Measurements from ENCODE around the gene EPHA6. TPM values are rescaled to one million over a fixed set of nuclear protein-coding genes. Genes with fewer than 3 reads are reported as not detected.

The EPHA6 gene
- total and polyA plus RNA-seq, 10 of the 15 experiments (the other 5 are each of a cell fraction or from before 2014, with no cell fraction given), result not detected

DNA sequence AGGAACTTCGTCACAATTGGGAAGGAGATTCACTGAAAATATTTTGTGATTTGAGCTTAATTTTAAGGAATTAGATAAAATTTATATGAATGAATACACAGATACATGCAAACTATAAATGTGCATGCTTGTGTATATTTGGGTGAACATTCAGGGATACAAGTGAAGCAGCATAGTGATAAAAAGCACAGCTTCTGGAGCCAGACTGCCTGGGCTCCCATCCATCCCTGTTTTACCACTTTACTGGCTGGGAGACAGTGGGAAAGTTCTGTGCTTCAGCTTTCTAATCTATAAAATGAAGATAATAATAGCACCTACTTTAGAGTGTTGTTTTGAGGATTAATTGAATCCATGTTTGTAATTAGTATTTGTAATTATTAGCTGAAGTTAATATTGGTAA, 8.1 kb upstream of the EPHA6 start:
- Histone ChIP-seq H3K36me3 (ENCODE audit: control insufficient read depth in 2 of 2, insufficient read depth in 2 of 2, low read length in 1 of 2) (no peaks in the 10 kb centered on the region), H3K4me1 (ENCODE audit: control insufficient read depth, insufficient read depth, low read length) (no peaks in the 10 kb centered on the region), H3K27ac (ENCODE audit: control insufficient read depth, insufficient read depth) (no peak overlapping the region), H3K79me2 (ENCODE audit: control insufficient read depth, insufficient read depth, low read length) (no peaks in the 10 kb centered on the region), H3K4me3 (no peak overlapping the region), H3K9me3 (replicated peaks; ENCODE audit: control insufficient read depth, insufficient read depth, low read length) (no peaks in the 10 kb centered on the region), H3K9ac (ENCODE audit: control insufficient read depth, insufficient read depth, low read length) (no peak overlapping the region), H4K20me1 (ENCODE audit: control insufficient read depth, insufficient read depth) (no peaks in the 10 kb centered on the region), H3K27me3 (replicated peaks in 1 of 2; ENCODE audit: control insufficient read depth in 2 of 2, insufficient read depth in 2 of 2, low read length in 1 of 2) (no peaks in the 10 kb centered on the region), H2AFZ (ENCODE audit: control insufficient read depth, low read depth, low read length) (no peak overlapping the region), H3K4me2 (ENCODE audit: control insufficient read depth, insufficient read depth) (no peak overlapping the region)
- TF ChIP-seq YBX1 (IDR thresholded peaks at IDR 0.05) (no peak), PML (IDR thresholded peaks at IDR 0.05; ENCODE audit: low read length) (no peak), SMARCA5 (IDR thresholded peaks at IDR 0.05) (no peak), RELA (IDR thresholded peaks at IDR 0.05; ENCODE audit: borderline replicate concordance, partially characterized antibody) (no peak), KDM1A (IDR thresholded peaks at IDR 0.05; ENCODE audit: borderline replicate concordance) (no peak), RELB (IDR thresholded peaks at IDR 0.05; ENCODE audit: low read depth) (no peak), TARDBP (IDR thresholded peaks at IDR 0.05; ENCODE audit: borderline replicate concordance) (no peak), RUNX3 (IDR thresholded peaks at IDR 0.05; ENCODE audit: low read length) (no peak), NR2C1 (IDR thresholded peaks at IDR 0.05) (no peak), CTCF (IDR thresholded peaks at IDR 0.05 in 2 of 3, conservative IDR thresholded peaks at IDR 0.05 in 1 of 3; ENCODE audit: control insufficient read depth in 2 of 3, extremely low read depth in 1 of 3, insufficient read depth in 1 of 3, low read depth in 3 of 3, low read length in 3 of 3) (no peak), ZNF24 (IDR thresholded peaks at IDR 0.05) (no peak), ESRRA (IDR thresholded peaks at IDR 0.05; ENCODE audit: low read length) (no peak), MYC (IDR thresholded peaks at IDR 0.05; ENCODE audit: insufficient read depth, insufficient read length, insufficient replicate concordance, low read length, severe bottlenecking) (no peak)
- TF ChIP-seq, protein P1, sequence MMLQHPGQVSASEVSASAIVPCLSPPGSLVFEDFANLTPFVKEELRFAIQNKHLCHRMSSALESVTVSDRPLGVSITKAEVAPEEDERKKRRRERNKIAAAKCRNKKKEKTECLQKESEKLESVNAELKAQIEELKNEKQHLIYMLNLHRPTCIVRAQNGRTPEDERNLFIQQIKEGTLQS (IDR thresholded peaks at IDR 0.05; ENCODE audit: borderline replicate concordance, extremely low read depth, low read depth, low read length), result no peak
- TF ChIP-seq, protein P2, sequence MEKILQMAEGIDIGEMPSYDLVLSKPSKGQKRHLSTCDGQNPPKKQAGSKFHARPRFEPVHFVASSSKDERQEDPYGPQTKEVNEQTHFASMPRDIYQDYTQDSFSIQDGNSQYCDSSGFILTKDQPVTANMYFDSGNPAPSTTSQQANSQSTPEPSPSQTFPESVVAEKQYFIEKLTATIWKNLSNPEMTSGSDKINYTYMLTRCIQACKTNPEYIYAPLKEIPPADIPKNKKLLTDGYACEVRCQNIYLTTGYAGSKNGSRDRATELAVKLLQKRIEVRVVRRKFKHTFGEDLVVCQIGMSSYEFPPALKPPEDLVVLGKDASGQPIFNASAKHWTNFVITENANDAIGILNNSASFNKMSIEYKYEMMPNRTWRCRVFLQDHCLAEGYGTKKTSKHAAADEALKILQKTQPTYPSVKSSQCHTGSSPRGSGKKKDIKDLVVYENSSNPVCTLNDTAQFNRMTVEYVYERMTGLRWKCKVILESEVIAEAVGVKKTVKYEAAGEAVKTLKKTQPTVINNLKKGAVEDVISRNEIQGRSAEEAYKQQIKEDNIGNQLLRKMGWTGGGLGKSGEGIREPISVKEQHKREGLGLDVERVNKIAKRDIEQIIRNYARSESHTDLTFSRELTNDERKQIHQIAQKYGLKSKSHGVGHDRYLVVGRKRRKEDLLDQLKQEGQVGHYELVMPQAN (conservative IDR thresholded peaks at IDR 0.05), result no peak
- intact Hi-C loops (cut with micrococcal nuclease; ENCODE audit: unreplicated experiment) (no loop called here), in situ Hi-C loops (cut with MboI) (no loop called here)
- WGBS (ENCODE audit: insufficient coverage, insufficient replicate concordance, low lambda C conversion rate, missing lambda C conversion rate), result 0% methylated on average over 1 of the region's 1 CpG
- POLR2A ChIA-PET, result no interaction called here
- RAD21 ChIA-PET (ENCODE audit: unreplicated experiment), result no interaction called here
- CTCF ChIA-PET, result no interaction called here
- SMC1A ChIA-PET (ENCODE audit: uncharacterized antibody, unreplicated experiment), result interaction anchor here (0.6 kb wide), 1 partner anchor 56 kb away, joined by 3 read pairs; no protein-coding TSS in a partner anchor
- no TSS peak for BruUV-seq (replicated peaks)
- FAIRE-seq (no peak), DNase-seq (ENCODE audit: low read depth, low spot score) (no peak), ATAC-seq (no peak)

All from GM12878 (cell line).